GM12878 (cell line): ENCODE data around the gene ZNF3. TPM values are rescaled to one million over a fixed set of nuclear protein-coding genes. Genes with fewer than 3 reads are reported as not detected.

Experiments used
- ATAC-seq: fragments of 200-7000 bp; cut with Tn5 transposase; 3 replicates; pipeline ENCODE4 v1.9.1; 2020; ENCODE audit warnings: mild to moderate bottlenecking, moderate library complexity
- BruUV-seq: library from RNA; stranded (reverse); fragments of 400-500 nt; replicated peaks from 2 replicates; lab custom pipeline; 2021; lab: Mats Ljungman, UMichigan
- CTCF ChIA-PET: fragments of 300-600 bp; sonication (Branson Sonifier 250); formaldehyde crosslinking; extraction: SDS; loops from one replicate; lab custom pipeline; 2021; ENCODE audit warnings: inconsistent platforms; lab: Yijun Ruan, JAX
- POLR2A ChIA-PET: fragments of 350-600 bp; formaldehyde crosslinking; extraction: SDS; loops from one replicate; lab custom pipeline; 2021; ENCODE audit warnings: inconsistent platforms; lab: Charles Lee
- RAD21 ChIA-PET: fragments of 300-600 bp; sonication (Branson Sonifier 250); formaldehyde crosslinking; loops from one replicate; lab custom pipeline; 2023; ENCODE audit warnings: antibody characterized with exemption; ENCODE audit not compliant: unreplicated experiment; lab: Charles Lee
- SMC1A ChIA-PET: fragments of 300-600 bp; sonication (Branson Sonifier 250); formaldehyde crosslinking; loops from one replicate; lab custom pipeline; 2023; ENCODE audit not compliant: unreplicated experiment, uncharacterized antibody; lab: Charles Lee
- DNase-seq: peaks from one replicate; pipeline ENCODE4 v3.0.0-alpha.2; 2011; ENCODE audit warnings: low read depth, low spot score
- FAIRE-seq: peaks from 3 replicates; lab custom pipeline; 2011; peaks lifted over from hg19 to GRCh38; lab: Jason Lieb, UNC
- H2AFZ ChIP-seq: 2 replicates; pipeline ENCODE4 v1.6.0; 2011; ENCODE audit warnings: low read depth, low read length, control low read depth; ENCODE audit not compliant: control insufficient read depth
- H3K27ac ChIP-seq: 2 replicates; pipeline ENCODE4 v1.5.1; 2011; ENCODE audit warnings: control low read depth; ENCODE audit not compliant: control insufficient read depth, insufficient read depth
- H3K27me3 ChIP-seq, 2 experiments: replicated peaks in 1 of 2; 2 replicates each; pipeline versions ENCODE4 v1.6.0 to v1.6.1; 2011; ENCODE audit warnings: low read length in 1 of 2; ENCODE audit not compliant: control insufficient read depth in 2 of 2, insufficient read depth in 2 of 2
- H3K36me3 ChIP-seq, 2 experiments: 2 replicates each; pipeline ENCODE4 v1.5.1; 2011; ENCODE audit warnings: low read length in 1 of 2; ENCODE audit not compliant: control insufficient read depth in 2 of 2, insufficient read depth in 2 of 2
- H3K4me1 ChIP-seq: 2 replicates; pipeline ENCODE4 v1.6.1; 2011; ENCODE audit warnings: mild to moderate bottlenecking, low read length, moderate library complexity, mixed read lengths; ENCODE audit not compliant: control insufficient read depth, insufficient read depth
- H3K4me2 ChIP-seq: 2 replicates; pipeline ENCODE4 v1.6.0; 2011; ENCODE audit warnings: control low read depth; ENCODE audit not compliant: control insufficient read depth, insufficient read depth
- H3K4me3 ChIP-seq: fragments of 200-600 bp; sonication (generic); 2 replicates; pipeline ENCODE4 v1.5.1; 2016
- H3K79me2 ChIP-seq: 2 replicates; pipeline ENCODE4 v1.6.0; 2011; ENCODE audit warnings: low read length; ENCODE audit not compliant: control insufficient read depth, insufficient read depth
- H3K9ac ChIP-seq: 2 replicates; pipeline ENCODE4 v1.8.0; 2011; ENCODE audit warnings: low read length, control low read depth, mixed read lengths; ENCODE audit not compliant: control insufficient read depth, insufficient read depth
- H3K9me3 ChIP-seq: replicated peaks from 3 replicates; pipeline ENCODE4 v1.5.1; 2011; ENCODE audit warnings: mild to moderate bottlenecking, low read length; ENCODE audit not compliant: control insufficient read depth, insufficient read depth
- H4K20me1 ChIP-seq: 2 replicates; pipeline ENCODE4 v1.6.0; 2011; ENCODE audit not compliant: control insufficient read depth, insufficient read depth
- CEBPB ChIP-seq, 2 experiments: fragments of 150-350 bp in 1 of 2; IDR thresholded peaks; 2 replicates each; pipeline ENCODE4 v1.6.1; 2012 to 2014; ENCODE audit warnings: low read depth in 2 of 2, low read length in 2 of 2, borderline replicate concordance in 1 of 2, inconsistent platforms in 1 of 2
- CREM ChIP-seq: IDR thresholded peaks from 2 replicates; pipeline ENCODE4 v1.6.1; 2014; ENCODE audit warnings: antibody characterized with exemption, low read depth
- DPF2 ChIP-seq: fragments of 450-650 bp; IDR thresholded peaks from 2 replicates; pipeline ENCODE4 v1.6.1; 2017; ENCODE audit warnings: mild to moderate bottlenecking
- HDGF ChIP-seq: fragments of 450-650 bp; IDR thresholded peaks from 2 replicates; pipeline ENCODE4 v1.6.1; 2016; ENCODE audit warnings: antibody characterized with exemption
- KLF5 ChIP-seq: fragments of 450-650 bp; IDR thresholded peaks from 2 replicates; pipeline ENCODE4 v1.6.1; 2014; ENCODE audit warnings: mild to moderate bottlenecking; ENCODE audit not compliant: partially characterized antibody
- MYB ChIP-seq: fragments of 150-350 bp; IDR thresholded peaks from 2 replicates; pipeline ENCODE4 v1.6.1; 2014; ENCODE audit warnings: mild to moderate bottlenecking, low read depth, low read length, borderline replicate concordance
- NBN ChIP-seq: fragments of 450-650 bp; IDR thresholded peaks from 2 replicates; pipeline ENCODE4 v1.6.1; 2016
- POU2F2 ChIP-seq: IDR thresholded peaks from 3 replicates; pipeline ENCODE4 v1.6.1; 2011; ENCODE audit warnings: low read depth, mild to moderate bottlenecking, low read length, borderline replicate concordance
- SREBF1 ChIP-seq: IDR thresholded peaks from 2 replicates; pipeline ENCODE4 v1.6.1; 2012; ENCODE audit warnings: mild to moderate bottlenecking, low read length
- SRF ChIP-seq, 2 experiments: IDR thresholded peaks; 2 replicates each; pipeline ENCODE4 v1.6.1; 2011; ENCODE audit warnings: low read depth in 2 of 2, low read length in 2 of 2, mild to moderate bottlenecking in 1 of 2, moderate library complexity in 1 of 2
- STAT1 ChIP-seq: fragments of 450-650 bp; conservative IDR thresholded peaks from 2 replicates; pipeline ENCODE4 v1.6.1; 2014; ENCODE audit warnings: antibody characterized with exemption, mild to moderate bottlenecking
- SUPT20H ChIP-seq: IDR thresholded peaks from 2 replicates; pipeline ENCODE4 v1.6.1; 2011; ENCODE audit warnings: low read depth, mild to moderate bottlenecking, low read length, moderate library complexity, borderline replicate concordance; ENCODE audit not compliant: control insufficient read depth
- YBX1 ChIP-seq: fragments of 450-650 bp; IDR thresholded peaks from 2 replicates; pipeline ENCODE4 v1.6.1; 2016; ENCODE audit warnings: antibody characterized with exemption
- YY1 ChIP-seq: IDR thresholded peaks from 2 replicates; pipeline ENCODE4 v1.6.1; 2011; ENCODE audit warnings: low read depth, mild to moderate bottlenecking, low read length
- ZNF384 ChIP-seq: IDR thresholded peaks from 2 replicates; pipeline ENCODE4 v1.6.1; 2012; ENCODE audit warnings: low read depth, mild to moderate bottlenecking, low read length, improper control_type of control experiment, borderline replicate concordance
- ZZZ3 ChIP-seq: IDR thresholded peaks from 2 replicates; pipeline ENCODE4 v1.6.1; 2011; ENCODE audit warnings: low read depth; ENCODE audit not compliant: control insufficient read depth, insufficient read length
- WGBS: methylation state at CpG from one replicate; pipeline ENCODE4 v1.1.6; 2016; ENCODE audit warnings: low lambda C conversion rate; ENCODE audit not compliant: insufficient replicate concordance, insufficient coverage; ENCODE audit errors: missing lambda C conversion rate; 5-methylcytosine and 5-hydroxymethylcytosine counted together
- in situ Hi-C: fragments of 300-500 bp; cut with MboI; formaldehyde crosslinking; loops from 9 replicates; pipeline ENCODE4 v1.14.3; 2018; ENCODE audit warnings: mixed read lengths
- intact Hi-C: fragments of 100-400 bp; cut with micrococcal nuclease; formaldehyde crosslinking; loops from one replicate; pipeline ENCODE4 v1.14.2; 2022; ENCODE audit not compliant: unreplicated experiment
- polyA plus RNA-seq, 11 experiments: library from polyadenylated mRNA; depleted of rRNA in 4 of 11; unstranded in 6 of 11; stranded (reverse) in 5 of 11; fragments of >200 nt; fragmentation: Nextera tagmentation in 4 of 11; fragmentation: Illumina TruSeq in 1 of 11; extraction: Ambion mirVana in 4 of 11; extraction: Trizol in 1 of 11; gene quantifications; 1 replicate in 1 of 11; 2 replicates in 10 of 11; pipeline versions ENCODE4 v1.2.1 to v1.2.3, GENCODE V29; 2011 to 2016; ENCODE audit warnings: inconsistent platforms in 2 of 11, missing spikeins in 2 of 11, low read depth in 1 of 11
- total RNA-seq, 4 experiments: library from RNA; depleted of rRNA in 3 of 4; stranded (reverse); fragments of >200 nt in 3 of 4; fragmentation: Illumina TruSeq in 1 of 4; extraction: Trizol in 1 of 4; gene quantifications; 2 replicates each; pipeline versions ENCODE4 v1.2.1 to v1.2.3, GENCODE V29; 2013 to 2021
- TF ChIP-seq, protein P1 (sequence below): IDR thresholded peaks from 2 replicates; pipeline ENCODE4 v1.6.1; 2011; ENCODE audit warnings: borderline replicate concordance, low read depth, mild to moderate bottlenecking, moderate library complexity, mixed read lengths, low read length; ENCODE audit not compliant: insufficient read depth; ENCODE audit errors: extremely low read length
- TF ChIP-seq, protein P2 (sequence below): fragments of 450-650 bp; IDR thresholded peaks from 2 replicates; pipeline ENCODE4 v1.6.1; 2016; ENCODE audit warnings: mild to moderate bottlenecking
- TF ChIP-seq, protein P3 (sequence below): IDR thresholded peaks from 2 replicates; pipeline ENCODE4 v1.6.1; 2011; ENCODE audit warnings: mild to moderate bottlenecking, low read depth, low read length, moderate library complexity; ENCODE audit not compliant: insufficient replicate concordance
- TF ChIP-seq, protein P4 (sequence below): IDR thresholded peaks from 2 replicates; pipeline ENCODE4 v1.6.1; 2012; ENCODE audit warnings: low read depth, low read length, improper control_type of control experiment

The ZNF3 gene
- total and polyA plus RNA-seq, 10 of the 15 experiments (the other 5 are each of a cell fraction or from before 2014, with no cell fraction given) = 17.2 to 37.4 (median 29.4) TPM

DNA sequence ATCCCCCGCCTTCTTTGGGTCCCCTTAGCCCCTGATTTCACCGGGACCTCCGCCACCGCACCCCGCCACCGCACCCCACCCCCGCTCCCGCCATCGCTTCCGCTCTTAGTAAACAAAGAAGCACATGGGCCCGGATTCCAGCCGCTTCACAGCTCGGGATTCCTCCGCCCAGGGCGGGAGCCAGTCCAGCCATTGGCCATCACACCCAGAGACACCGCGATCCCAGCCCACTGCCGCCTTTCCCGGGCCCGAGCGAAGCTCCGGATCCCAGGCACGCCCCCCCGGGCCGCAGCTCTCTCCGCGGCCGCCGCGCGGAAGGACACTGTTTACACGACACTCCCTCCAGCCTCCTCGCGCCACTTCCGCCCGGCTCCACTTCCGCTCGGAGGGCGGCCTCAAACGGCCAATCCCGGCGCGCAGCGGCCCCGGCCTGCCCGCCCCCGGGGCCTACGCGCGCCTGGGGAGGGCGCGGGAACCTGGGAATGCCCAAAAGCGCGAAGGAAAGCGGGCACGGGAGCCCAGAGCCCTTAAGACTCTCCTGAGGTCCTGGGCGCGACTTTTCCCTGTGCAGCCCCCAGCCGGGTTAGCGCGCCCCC is 19.0 kb upstream of the ZNF3 start:
- H3K4me2 ChIP-seq = peak overlapping the region; percentile 80
- H3K79me2 ChIP-seq = peaks cover 29% of the 10 kb centered on the region
- peak overlapping the region; percentile 88 for H3K4me3 ChIP-seq
- FAIRE-seq = peak; percentile 92
- intact Hi-C loops = loop anchor here (1.0 to 2.0 kb wide), 3 partner anchors 18 to 48 kb away; partner anchors contain the start of gene LAMTOR4
- POLR2A ChIA-PET = interaction anchor here (0.5 to 2.9 kb wide), 18 partner anchors 11 to 441 kb away, joined by 3 to 39 read pairs (median 4); partner anchors contain the start of genes CNPY4, COPS6, GAL3ST4 and LAMTOR4
- H3K9ac ChIP-seq = peak overlapping the region; percentile 98
- peak overlapping the region; percentile 97 for H3K27ac ChIP-seq
- H2AFZ ChIP-seq = no peak overlapping the region; the same call in none of the 2 replicates
- 1% methylated on average over 57 of the region's 61 CpGs for WGBS
- in situ Hi-C loops = no loop called here
- SMC1A ChIA-PET = interaction anchor here (0.8 to 2.4 kb wide), 7 partner anchors 11 to 173 kb away, joined by 3 to 14 read pairs (median 4); no protein-coding TSS in a partner anchor
- ATAC-seq = peak; percentile 89
- H3K4me1 ChIP-seq = peaks cover 16% of the 10 kb centered on the region
- RAD21 ChIA-PET = interaction anchor here (0.8 to 2.7 kb wide), 6 partner anchors 12 to 438 kb away, joined by 3 to 23 read pairs (median 8); partner anchors contain the start of gene MBLAC1
- H3K27me3 ChIP-seq = no peaks in the 10 kb centered on the region
- H3K9me3 ChIP-seq = no peaks in the 10 kb centered on the region
- BruUV-seq = no TSS peak
- peaks cover 31 to 34% of the 10 kb centered on the region in 2 experiments for H3K36me3 ChIP-seq
- DNase-seq = peak; percentile 56
- CTCF ChIA-PET = interaction anchor here (0.6 to 1.7 kb wide), 7 partner anchors 11 to 245 kb away, joined by 3 to 4 read pairs (median 3); no protein-coding TSS in a partner anchor
- H4K20me1 ChIP-seq = peaks cover 2% of the 10 kb centered on the region; the same call in 1 of the 2 replicates
- TF ChIP-seq NBN = peak; percentile 97
- no peak for TF ChIP-seq SREBF1
- TF ChIP-seq KLF5 = peak; percentile 92
- TF ChIP-seq SRF (IDR thresholded peaks at IDR 0.05; ENCODE audit: low read depth in 2 of 2, low read length in 2 of 2) = 0 out of 4 replicates have a peak, but pooled peaks of 1 of the 2 experiments have one; percentile 25
- TF ChIP-seq SUPT20H = no peak
- TF ChIP-seq CREM = peak; percentile 94
- TF ChIP-seq, protein P1, sequence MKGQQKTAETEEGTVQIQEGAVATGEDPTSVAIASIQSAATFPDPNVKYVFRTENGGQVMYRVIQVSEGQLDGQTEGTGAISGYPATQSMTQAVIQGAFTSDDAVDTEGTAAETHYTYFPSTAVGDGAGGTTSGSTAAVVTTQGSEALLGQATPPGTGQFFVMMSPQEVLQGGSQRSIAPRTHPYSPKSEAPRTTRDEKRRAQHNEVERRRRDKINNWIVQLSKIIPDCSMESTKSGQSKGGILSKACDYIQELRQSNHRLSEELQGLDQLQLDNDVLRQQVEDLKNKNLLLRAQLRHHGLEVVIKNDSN = no peak
- no peak for TF ChIP-seq ZNF384
- peak; percentile 90 for TF ChIP-seq DPF2
- TF ChIP-seq STAT1 = peak; percentile 70; the same call in 1 of the 2 replicates
- no peak; the same call in 2 of the 3 replicates for TF ChIP-seq POU2F2
- TF ChIP-seq YBX1 = no peak
- no peak for TF ChIP-seq MYB
- TF ChIP-seq, protein P2, sequence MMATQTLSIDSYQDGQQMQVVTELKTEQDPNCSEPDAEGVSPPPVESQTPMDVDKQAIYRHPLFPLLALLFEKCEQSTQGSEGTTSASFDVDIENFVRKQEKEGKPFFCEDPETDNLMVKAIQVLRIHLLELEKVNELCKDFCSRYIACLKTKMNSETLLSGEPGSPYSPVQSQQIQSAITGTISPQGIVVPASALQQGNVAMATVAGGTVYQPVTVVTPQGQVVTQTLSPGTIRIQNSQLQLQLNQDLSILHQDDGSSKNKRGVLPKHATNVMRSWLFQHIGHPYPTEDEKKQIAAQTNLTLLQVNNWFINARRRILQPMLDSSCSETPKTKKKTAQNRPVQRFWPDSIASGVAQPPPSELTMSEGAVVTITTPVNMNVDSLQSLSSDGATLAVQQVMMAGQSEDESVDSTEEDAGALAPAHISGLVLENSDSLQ = peak; percentile 74
- TF ChIP-seq ZZZ3 = no peak
- TF ChIP-seq CEBPB (IDR thresholded peaks at IDR 0.05; ENCODE audit: borderline replicate concordance in 1 of 2, low read depth in 2 of 2, low read length in 2 of 2) = no peak
- TF ChIP-seq, protein P3, sequence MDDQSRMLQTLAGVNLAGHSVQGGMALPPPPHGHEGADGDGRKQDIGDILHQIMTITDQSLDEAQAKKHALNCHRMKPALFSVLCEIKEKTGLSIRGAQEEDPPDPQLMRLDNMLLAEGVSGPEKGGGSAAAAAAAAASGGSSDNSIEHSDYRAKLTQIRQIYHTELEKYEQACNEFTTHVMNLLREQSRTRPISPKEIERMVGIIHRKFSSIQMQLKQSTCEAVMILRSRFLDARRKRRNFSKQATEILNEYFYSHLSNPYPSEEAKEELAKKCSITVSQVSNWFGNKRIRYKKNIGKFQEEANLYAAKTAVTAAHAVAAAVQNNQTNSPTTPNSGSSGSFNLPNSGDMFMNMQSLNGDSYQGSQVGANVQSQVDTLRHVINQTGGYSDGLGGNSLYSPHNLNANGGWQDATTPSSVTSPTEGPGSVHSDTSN = no peak
- TF ChIP-seq HDGF = no peak
- TF ChIP-seq, protein P4, sequence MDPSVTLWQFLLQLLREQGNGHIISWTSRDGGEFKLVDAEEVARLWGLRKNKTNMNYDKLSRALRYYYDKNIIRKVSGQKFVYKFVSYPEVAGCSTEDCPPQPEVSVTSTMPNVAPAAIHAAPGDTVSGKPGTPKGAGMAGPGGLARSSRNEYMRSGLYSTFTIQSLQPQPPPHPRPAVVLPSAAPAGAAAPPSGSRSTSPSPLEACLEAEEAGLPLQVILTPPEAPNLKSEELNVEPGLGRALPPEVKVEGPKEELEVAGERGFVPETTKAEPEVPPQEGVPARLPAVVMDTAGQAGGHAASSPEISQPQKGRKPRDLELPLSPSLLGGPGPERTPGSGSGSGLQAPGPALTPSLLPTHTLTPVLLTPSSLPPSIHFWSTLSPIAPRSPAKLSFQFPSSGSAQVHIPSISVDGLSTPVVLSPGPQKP = peak; percentile 90
- peak; percentile 71; the same call in 1 of the 2 replicates for TF ChIP-seq YY1
